ENCODE results near the gene VIM. TPM values are rescaled to one million over a fixed set of nuclear protein-coding genes. Genes with fewer than 3 reads are reported as not detected.
A peak's percentile ranks its signal among the peaks of the same experiment; 100 is the strongest.

The VIM gene
- total RNA-seq, 3 donors from 2014 or later (not counting 1 experiment from before 2014, with no cell fraction given), result 627 to 717 (median 634) TPM

DNA sequence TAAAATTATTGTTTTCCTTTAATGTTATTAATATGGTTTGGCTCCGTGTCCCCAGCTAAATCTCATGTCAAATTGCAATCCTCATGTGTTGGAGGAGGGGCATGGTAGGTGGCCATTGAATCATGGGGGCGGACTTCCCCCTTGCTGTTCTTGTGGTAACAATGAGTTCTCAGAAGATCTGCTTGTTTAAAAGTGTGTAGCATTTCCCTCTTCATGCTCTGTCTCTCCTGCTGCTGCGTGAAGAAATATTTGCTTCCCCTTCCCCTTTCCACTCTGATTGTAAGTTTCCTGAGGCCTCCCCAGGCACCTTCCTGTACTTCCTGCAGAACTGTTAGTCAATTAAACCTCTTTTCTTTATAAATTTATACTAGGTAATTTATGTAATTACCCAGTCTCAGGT is 27.5 kb downstream of the VIM start:
- ATAC-seq (no peak), DNase-seq (no peak)
- 48% methylated on average over 3 of the region's 3 CpGs for whole genome bisulfite sequencing (ENCODE audit: insufficient coverage)
- no peaks in the 10 kb centered on the region for H3K27me3 Mint-ChIP-seq (ENCODE audit: low read depth in 2 of 2)
- Histone ChIP-seq H3K27me3 (ENCODE audit: control insufficient read depth, insufficient read depth, low read length) (no peaks in the 10 kb centered on the region), H3K4me1 (ENCODE audit: control insufficient read depth, insufficient read depth, low read length) (no peaks in the 10 kb centered on the region), H3K27ac (ENCODE audit: low read length) (no peak overlapping the region), H3K9me3 (ENCODE audit: control insufficient read depth, insufficient read depth, low read length) (no peaks in the 10 kb centered on the region), H3K4me3 (ENCODE audit: low read length) (no peak overlapping the region), H3K36me3 (ENCODE audit: control insufficient read depth, insufficient read depth, low read length) (no peaks in the 10 kb centered on the region)
- intact Hi-C loops (cut with micrococcal nuclease), result no loop called here
- H3K9me3 Mint-ChIP-seq, result no peaks in the 10 kb centered on the region
- H3K4me1 Mint-ChIP-seq, result peaks cover 6% of the 10 kb centered on the region in 2 donors
- H3K4me3 Mint-ChIP-seq, result no peak overlapping the region
- H3K27ac Mint-ChIP-seq, result no peak overlapping the region
- H3K36me3 Mint-ChIP-seq, result no peaks in the 10 kb centered on the region
- TF ChIP-seq, protein P1, sequence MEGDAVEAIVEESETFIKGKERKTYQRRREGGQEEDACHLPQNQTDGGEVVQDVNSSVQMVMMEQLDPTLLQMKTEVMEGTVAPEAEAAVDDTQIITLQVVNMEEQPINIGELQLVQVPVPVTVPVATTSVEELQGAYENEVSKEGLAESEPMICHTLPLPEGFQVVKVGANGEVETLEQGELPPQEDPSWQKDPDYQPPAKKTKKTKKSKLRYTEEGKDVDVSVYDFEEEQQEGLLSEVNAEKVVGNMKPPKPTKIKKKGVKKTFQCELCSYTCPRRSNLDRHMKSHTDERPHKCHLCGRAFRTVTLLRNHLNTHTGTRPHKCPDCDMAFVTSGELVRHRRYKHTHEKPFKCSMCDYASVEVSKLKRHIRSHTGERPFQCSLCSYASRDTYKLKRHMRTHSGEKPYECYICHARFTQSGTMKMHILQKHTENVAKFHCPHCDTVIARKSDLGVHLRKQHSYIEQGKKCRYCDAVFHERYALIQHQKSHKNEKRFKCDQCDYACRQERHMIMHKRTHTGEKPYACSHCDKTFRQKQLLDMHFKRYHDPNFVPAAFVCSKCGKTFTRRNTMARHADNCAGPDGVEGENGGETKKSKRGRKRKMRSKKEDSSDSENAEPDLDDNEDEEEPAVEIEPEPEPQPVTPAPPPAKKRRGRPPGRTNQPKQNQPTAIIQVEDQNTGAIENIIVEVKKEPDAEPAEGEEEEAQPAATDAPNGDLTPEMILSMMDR (IDR thresholded peaks at IDR 0.05), result no peak

DNA sequence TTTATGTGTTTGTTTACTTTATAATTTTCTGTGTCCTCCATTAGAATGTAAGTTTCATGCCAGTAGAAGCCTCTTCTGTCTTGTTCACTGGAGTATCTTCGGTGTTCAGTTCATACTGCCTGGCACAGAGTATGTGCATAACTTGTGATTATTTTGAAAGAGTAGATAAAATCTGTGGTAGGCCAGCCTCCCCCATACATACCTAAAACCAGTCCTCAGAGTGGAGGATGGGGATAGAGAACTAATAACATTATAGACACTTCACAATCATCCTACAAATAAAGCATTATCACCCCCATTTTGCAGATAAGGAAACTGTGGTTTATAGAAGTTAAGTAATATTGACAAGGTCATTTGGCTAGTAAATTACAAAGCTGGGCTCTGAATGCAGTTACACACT is 28.0 kb downstream of the VIM start:
- no peak overlapping the region for H3K27ac ChIP-seq (ENCODE audit: low read length)
- ATAC-seq (peak in 1 of 3 donors; percentile 44), DNase-seq (no peak)
- Mint-ChIP-seq H3K36me3 (no peaks in the 10 kb centered on the region), H3K27ac (no peak overlapping the region), H3K27me3 (ENCODE audit: low read depth in 2 of 2) (no peaks in the 10 kb centered on the region), H3K9me3 (no peaks in the 10 kb centered on the region), H3K4me1 (peaks cover 6% of the 10 kb centered on the region in 2 donors), H3K4me3 (no peak overlapping the region)
- H3K36me3 ChIP-seq (ENCODE audit: control insufficient read depth, insufficient read depth, low read length), result no peaks in the 10 kb centered on the region
- WGBS (ENCODE audit: insufficient coverage), result no CpG with 5 or more reads among the region's 1 CpG
- no peaks in the 10 kb centered on the region for H3K27me3 ChIP-seq (ENCODE audit: control insufficient read depth, insufficient read depth, low read length)
- no peaks in the 10 kb centered on the region for H3K4me1 ChIP-seq (ENCODE audit: control insufficient read depth, insufficient read depth, low read length)
- TF ChIP-seq, protein P1 (IDR thresholded peaks at IDR 0.05), result no peak
- H3K4me3 ChIP-seq (ENCODE audit: low read length), result no peak overlapping the region
- intact Hi-C loops (cut with micrococcal nuclease), result no loop called here
- no peaks in the 10 kb centered on the region for H3K9me3 ChIP-seq (ENCODE audit: control insufficient read depth, insufficient read depth, low read length)

DNA sequence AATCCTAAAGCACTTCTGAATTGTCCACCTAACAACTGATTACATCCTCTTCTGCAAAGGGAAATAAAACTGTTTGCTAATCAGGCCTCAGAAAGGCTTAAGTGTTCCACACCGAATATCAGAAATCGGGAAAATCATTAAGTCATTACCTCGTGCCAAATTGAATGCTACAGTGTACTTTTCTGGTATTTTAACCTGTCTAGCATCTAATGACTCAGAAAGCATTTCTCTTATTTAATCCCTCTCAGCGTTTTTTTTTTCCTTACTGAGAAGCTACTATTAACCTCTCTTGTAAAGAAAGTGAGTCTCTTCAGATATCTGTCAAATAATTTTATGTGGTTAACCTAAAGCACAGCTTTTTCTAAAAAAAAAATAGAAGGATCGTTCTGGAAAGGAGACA is 28.6 kb downstream of the VIM start:
- ATAC-seq (no peak), DNase-seq (no peak)
- Histone ChIP-seq H3K9me3 (ENCODE audit: control insufficient read depth, insufficient read depth, low read length) (no peaks in the 10 kb centered on the region), H3K27ac (ENCODE audit: low read length) (no peak overlapping the region), H3K36me3 (ENCODE audit: control insufficient read depth, insufficient read depth, low read length) (no peaks in the 10 kb centered on the region), H3K4me3 (ENCODE audit: low read length) (no peak overlapping the region), H3K4me1 (ENCODE audit: control insufficient read depth, insufficient read depth, low read length) (no peaks in the 10 kb centered on the region), H3K27me3 (ENCODE audit: control insufficient read depth, insufficient read depth, low read length) (no peaks in the 10 kb centered on the region)
- Mint-ChIP-seq H3K4me3 (no peak overlapping the region), H3K27ac (no peak overlapping the region), H3K36me3 (no peaks in the 10 kb centered on the region), H3K4me1 (peaks cover 6% of the 10 kb centered on the region in 2 donors), H3K9me3 (no peaks in the 10 kb centered on the region), H3K27me3 (ENCODE audit: low read depth in 2 of 2) (no peaks in the 10 kb centered on the region)
- 79% methylated on average over 4 of the region's 5 CpGs for WGBS (ENCODE audit: insufficient coverage)
- intact Hi-C loops (cut with micrococcal nuclease), result loop anchor here (1.0 kb wide), 2 partner anchors 413 to 428 kb away; no protein-coding TSS in a partner anchor
- TF ChIP-seq, protein P1 (IDR thresholded peaks at IDR 0.05), result no peak
